Thoracic aorta (tissue), 2 donors: ENCODE data around the gene KRTAP10-11. TPM values are rescaled to one million over a fixed set of nuclear protein-coding genes. Genes with fewer than 3 reads are reported as not detected.
"Not testable (repeated sequence)": the region's sequence is repeated elsewhere in the genome, so short reads cannot be mapped to it uniquely, and the experiment has no call there.

Source experiments
- ATAC-seq: fragments of 150-250 bp; one replicate; pipeline ENCODE4 v1.8.0; 2017; ENCODE audit warnings: low read depth; ENCODE audit not compliant: insufficient number of reproducible peaks, low FRiP score
- DNase-seq: peaks from one replicate; pipeline ENCODE4 v3.0.0-alpha.2; 2020; ENCODE audit warnings: low spot score
- H3K27ac ChIP-seq, 2 donors: fragments of 200-600 bp; sonication (generic); 1 replicate in 1 of 2; 2 replicates in 1 of 2; pipeline ENCODE4 v1.5.1; 2016; ENCODE audit warnings: mild to moderate bottlenecking in 2 of 2, moderate library complexity in 2 of 2
- H3K27me3 ChIP-seq: fragments of 200-600 bp; sonication (generic); replicated peaks from 2 replicates; pipeline ENCODE4 v1.6.0; 2016; ENCODE audit warnings: mild to moderate bottlenecking; ENCODE audit not compliant: insufficient read depth
- H3K36me3 ChIP-seq: fragments of 200-600 bp; sonication (generic); one replicate; pipeline ENCODE4 v1.5.1; 2016
- H3K4me1 ChIP-seq, 2 donors: fragments of 200-600 bp; sonication (generic); 1 replicate in 1 of 2; 2 replicates in 1 of 2; pipeline versions ENCODE4 v1.5.1 to v1.6.0; 2016; ENCODE audit warnings: low read depth in 2 of 2, mild to moderate bottlenecking in 1 of 2; ENCODE audit not compliant: control insufficient read depth in 1 of 2
- H3K4me3 ChIP-seq: fragments of 200-600 bp; sonication (generic); 2 replicates; pipeline ENCODE4 v1.5.1; 2016; ENCODE audit warnings: mild to moderate bottlenecking
- H3K9me3 ChIP-seq: fragments of 200-600 bp; sonication (generic); 2 replicates; pipeline ENCODE4 v1.5.1; 2016
- CTCF ChIP-seq: fragments of 200-600 bp; sonication (generic); IDR thresholded peaks from one replicate; pipeline ENCODE4 v1.5.1; 2019; ENCODE audit warnings: antibody characterized with exemption
- total RNA-seq, 2 donors: library from RNA; depleted of rRNA; stranded (reverse); fragments of >200 nt; gene quantifications; one replicate each; pipeline versions ENCODE4 v1.1.0 to v1.2.3, GENCODE V29; 2016

KRTAP10-11 gene
- total RNA-seq, 2 donors from 2014 or later = not detected

- H3K9me3 ChIP-seq, DNase-seq, ATAC-seq, H3K36me3 ChIP-seq, H3K27ac ChIP-seq, H3K4me3 ChIP-seq, H3K27me3 ChIP-seq, H3K4me1 ChIP-seq: not testable (repeated sequence)
These were observed 7.5 kb upstream of the KRTAP10-11 start for GRCh38 chr21:44638506-44639330.

DNA sequence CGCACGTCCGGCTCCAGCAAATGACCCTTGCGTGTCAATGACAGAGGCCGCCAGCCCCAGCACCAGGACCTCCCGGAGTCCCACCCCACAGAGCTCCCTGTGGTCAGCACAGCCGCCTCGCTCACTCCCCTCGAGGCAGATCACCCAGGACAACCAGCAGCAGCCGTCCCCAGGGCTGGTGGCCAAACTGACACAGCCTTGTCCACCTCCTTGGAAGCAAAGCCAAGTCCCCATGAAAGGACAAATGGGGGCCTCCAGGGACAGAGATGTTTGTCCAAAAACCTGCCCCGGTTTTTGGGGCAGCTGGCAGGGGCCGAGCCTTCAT lies 6.9 kb upstream of the KRTAP10-11 start:
- ATAC-seq = no peak
- Histone ChIP-seq H3K4me3 (no peak overlapping the region), H3K36me3 (no peaks in the 10 kb centered on the region), H3K27me3 (no peaks in the 10 kb centered on the region), H3K4me1 (no peaks in the 10 kb centered on the region), H3K9me3 (no peaks in the 10 kb centered on the region), H3K27ac (no peak overlapping the region)
- no peak for TF ChIP-seq CTCF
- no peak for DNase-seq

DNA sequence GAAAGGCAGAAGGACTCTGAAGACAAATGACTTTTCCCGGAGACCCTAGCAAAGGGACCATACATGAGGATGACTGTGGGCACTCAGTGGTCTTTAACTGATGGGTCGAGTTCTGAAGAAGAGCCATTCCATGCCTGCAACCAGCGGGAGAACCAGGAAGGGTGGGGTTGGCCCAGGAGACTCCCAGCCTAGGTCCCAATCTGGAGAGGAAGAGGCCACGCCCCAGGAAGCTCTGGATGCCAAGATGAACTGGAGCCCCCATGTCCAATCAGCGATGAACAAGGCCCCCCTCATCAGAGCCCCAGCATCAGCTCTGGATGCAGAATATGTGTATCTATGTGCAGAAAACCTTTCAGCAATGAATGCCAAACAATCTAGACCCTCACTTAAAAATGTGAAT lies 5.5 kb upstream of the KRTAP10-11 start:
- Histone ChIP-seq H3K27me3 (no peaks in the 10 kb centered on the region), H3K9me3 (no peaks in the 10 kb centered on the region), H3K4me1 (no peaks in the 10 kb centered on the region), H3K4me3 (no peak overlapping the region), H3K27ac (no peak overlapping the region), H3K36me3 (no peaks in the 10 kb centered on the region)
- DNase-seq (no peak), ATAC-seq (no peak)
- no peak for TF ChIP-seq CTCF

DNA sequence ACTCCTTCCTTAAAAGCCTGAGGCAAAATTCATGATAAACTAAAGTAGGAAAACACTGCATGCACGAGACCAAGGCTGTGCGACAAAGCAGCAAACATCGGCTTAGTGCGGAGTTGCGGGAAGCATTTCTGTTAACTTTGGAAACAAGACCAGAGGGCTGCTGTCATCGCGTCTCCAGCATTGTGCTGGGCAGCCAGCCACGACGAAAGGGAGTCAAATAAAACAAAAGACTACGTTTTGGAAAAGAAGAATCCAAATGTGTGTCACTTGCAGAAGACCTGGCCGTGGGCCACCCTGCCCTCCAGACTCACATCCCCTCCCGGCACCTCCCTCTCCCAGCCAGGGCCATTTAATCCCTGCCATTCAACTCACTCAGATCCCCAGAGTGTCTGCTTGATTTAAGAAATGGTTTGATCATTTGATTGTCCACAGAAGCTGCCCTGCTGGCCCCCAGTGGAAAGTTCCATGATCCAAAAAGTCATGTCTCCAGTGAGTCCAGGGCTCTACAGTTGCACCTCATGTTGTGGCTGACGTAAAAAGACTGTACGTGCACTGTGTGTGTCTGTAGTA lies 2.4 kb upstream of the KRTAP10-11 start:
- ATAC-seq (no peak), DNase-seq (no peak)
- H3K27ac ChIP-seq = no peak overlapping the region
- H3K27me3 ChIP-seq = no peaks in the 10 kb centered on the region
- no peaks in the 10 kb centered on the region for H3K9me3 ChIP-seq
- H3K4me3 ChIP-seq = no peak overlapping the region
- no peaks in the 10 kb centered on the region for H3K4me1 ChIP-seq
- no peak for TF ChIP-seq CTCF
- no peaks in the 10 kb centered on the region for H3K36me3 ChIP-seq

DNA sequence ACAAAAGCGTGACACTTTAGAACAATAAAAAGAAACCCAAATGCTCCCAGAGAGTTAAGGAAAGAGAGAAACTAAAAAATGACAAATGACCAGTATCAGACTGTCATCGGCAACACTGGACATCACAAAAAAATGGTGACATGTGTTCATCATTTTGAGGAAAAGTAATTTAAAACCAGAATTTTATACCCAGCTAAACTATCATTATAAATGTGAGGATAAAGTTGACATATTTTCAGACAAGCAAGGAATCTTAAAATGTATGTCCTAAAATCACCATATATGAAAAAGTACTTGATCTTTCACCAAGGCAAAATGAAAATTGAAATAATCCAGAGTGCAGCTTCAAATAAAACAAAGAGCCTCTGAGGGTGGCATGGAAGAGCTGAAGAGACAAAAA lies 1.3 kb upstream of the KRTAP10-11 start:
- no peaks in the 10 kb centered on the region for H3K27me3 ChIP-seq
- no peak overlapping the region for H3K4me3 ChIP-seq
- DNase-seq = no peak
- no peaks in the 10 kb centered on the region for H3K36me3 ChIP-seq
- ATAC-seq = no peak
- TF ChIP-seq CTCF = no peak
- H3K4me1 ChIP-seq = no peaks in the 10 kb centered on the region
- H3K9me3 ChIP-seq = no peaks in the 10 kb centered on the region
- no peak overlapping the region for H3K27ac ChIP-seq

DNA sequence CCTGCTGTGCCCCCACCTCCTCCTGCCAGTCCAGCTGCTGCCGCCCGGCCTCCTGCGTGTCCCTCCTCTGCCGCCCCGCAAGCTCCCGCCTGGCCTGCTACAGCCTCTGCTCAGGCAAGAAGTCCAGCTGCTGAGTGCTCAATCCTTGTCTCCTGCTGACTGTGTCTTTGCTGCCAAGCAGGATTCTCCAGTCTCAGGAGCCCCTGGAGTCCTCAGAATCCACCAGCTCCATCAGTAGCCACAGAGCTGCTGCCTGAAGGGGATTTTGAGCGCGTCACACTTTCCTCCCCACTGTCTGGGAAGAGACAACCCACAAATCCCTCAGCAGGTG lies 973 bp downstream of the KRTAP10-11 start:
- H3K27me3 ChIP-seq = no peaks in the 10 kb centered on the region
- no peaks in the 10 kb centered on the region for H3K4me1 ChIP-seq
- TF ChIP-seq CTCF = no peak
- no peak overlapping the region for H3K4me3 ChIP-seq
- DNase-seq = no peak
- no peaks in the 10 kb centered on the region for H3K36me3 ChIP-seq
- no peak for ATAC-seq
- no peaks in the 10 kb centered on the region for H3K9me3 ChIP-seq
- no peak overlapping the region for H3K27ac ChIP-seq
